ENCODE data around the gene CNIH3. TPM values are rescaled to one million over a fixed set of nuclear protein-coding genes. Genes with fewer than 3 reads are reported as not detected.

The CNIH3 gene
- total and polyA plus RNA-seq, 2 donors (not counting 1 experiment from before 2014, with no cell fraction given): 0.72 to 1.8 TPM

DNA sequence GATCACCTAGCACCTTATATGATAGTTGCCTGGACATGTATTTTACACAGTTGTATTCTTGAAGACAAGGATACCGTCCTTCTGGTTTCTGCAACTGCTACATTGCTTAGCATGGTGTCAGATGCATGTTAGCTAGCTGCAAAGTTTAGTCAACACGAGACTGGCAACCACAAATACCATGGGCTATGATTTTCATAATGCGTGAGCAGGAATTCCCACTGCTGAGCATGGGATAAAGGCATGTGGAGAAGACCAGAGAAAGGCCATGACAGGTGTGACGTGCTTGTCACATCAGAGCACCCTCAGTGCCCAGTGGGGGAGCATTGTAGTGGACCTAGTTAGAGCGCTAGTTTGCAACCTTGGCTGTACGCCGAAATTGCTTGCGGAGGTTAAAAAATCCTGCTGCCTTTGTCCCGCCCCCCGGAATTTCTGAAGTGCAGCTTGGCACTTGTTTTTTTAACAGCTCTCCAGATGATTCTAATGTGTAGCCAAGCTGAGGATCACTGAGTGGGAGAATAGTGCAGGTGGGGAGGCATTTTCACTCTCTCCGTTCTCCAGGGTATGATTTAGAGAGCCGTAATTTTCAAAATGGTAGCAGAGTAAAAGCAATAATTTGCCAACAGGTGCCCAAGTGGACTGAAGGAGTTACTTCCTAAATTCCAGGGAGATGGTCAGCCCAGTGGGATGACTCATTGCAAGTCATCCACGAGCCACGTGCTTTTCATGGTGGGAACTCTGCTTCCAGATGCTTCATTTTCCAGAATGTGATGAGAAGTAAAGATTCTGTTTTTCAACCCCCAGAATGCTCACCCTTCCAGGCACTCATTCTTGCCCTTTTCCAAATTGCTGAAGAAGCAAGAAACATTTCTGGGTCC lies 81.0 kb downstream of the CNIH3 start:
- no peak overlapping the region for H3K4me3 Mint-ChIP-seq
- Histone ChIP-seq H3K27me3 (replicated peaks in 1 of 4; ENCODE audit: control extremely low read depth in 1 of 4, control insufficient read depth in 3 of 4, insufficient read depth in 4 of 4, low read length in 3 of 4) (peaks cover 0 to 2% (median 0%) of the 10 kb centered on the region in 4 experiments), H3K36me3 (replicated peaks in 1 of 2; ENCODE audit: control extremely low read depth in 1 of 2, control insufficient read depth in 1 of 2, extremely low read depth in 1 of 2, insufficient read depth in 2 of 2, low read length in 1 of 2) (no peaks in the 10 kb centered on the region), H3K9ac (ENCODE audit: low read length) (no peak overlapping the region), H3K4me2 (replicated peaks; ENCODE audit: low read depth, low read length, poor library complexity, severe bottlenecking) (no peak overlapping the region), H4K20me1 (ENCODE audit: control insufficient read depth, insufficient read depth, low read length, poor library complexity, severe bottlenecking) (no peaks in the 10 kb centered on the region), H3K4me1 (ENCODE audit: control insufficient read depth in 2 of 2, insufficient read depth in 2 of 2, low read length in 2 of 2) (no peaks in the 10 kb centered on the region), H3K79me2 (ENCODE audit: control insufficient read depth, insufficient read depth, low read length) (no peaks in the 10 kb centered on the region), H2AFZ (ENCODE audit: insufficient read depth, low read depth, low read length, poor library complexity, severe bottlenecking) (no peak overlapping the region), H3K4me3 (ENCODE audit: control extremely low read depth in 1 of 5, extremely low read depth in 1 of 5, insufficient read depth in 1 of 5, low read depth in 2 of 5, low read length in 4 of 5) (no peak overlapping the region), H3K9me3 (ENCODE audit: control extremely low read depth in 1 of 3, control insufficient read depth in 2 of 3, insufficient read depth in 1 of 3, low read length in 2 of 3) (no peaks in the 10 kb centered on the region), H3K27ac (ENCODE audit: low read length in 2 of 2) (no peak overlapping the region)
- H3K27ac Mint-ChIP-seq: no peak overlapping the region
- DNase-seq: no peak
- no peaks in the 10 kb centered on the region for H3K27me3 Mint-ChIP-seq
- TF ChIP-seq EZH2 (IDR thresholded peaks at IDR 0.05; ENCODE audit: borderline replicate concordance, insufficient read depth, low read depth, low read length, poor library complexity, severe bottlenecking): no peak
- TF ChIP-seq, protein P1, sequence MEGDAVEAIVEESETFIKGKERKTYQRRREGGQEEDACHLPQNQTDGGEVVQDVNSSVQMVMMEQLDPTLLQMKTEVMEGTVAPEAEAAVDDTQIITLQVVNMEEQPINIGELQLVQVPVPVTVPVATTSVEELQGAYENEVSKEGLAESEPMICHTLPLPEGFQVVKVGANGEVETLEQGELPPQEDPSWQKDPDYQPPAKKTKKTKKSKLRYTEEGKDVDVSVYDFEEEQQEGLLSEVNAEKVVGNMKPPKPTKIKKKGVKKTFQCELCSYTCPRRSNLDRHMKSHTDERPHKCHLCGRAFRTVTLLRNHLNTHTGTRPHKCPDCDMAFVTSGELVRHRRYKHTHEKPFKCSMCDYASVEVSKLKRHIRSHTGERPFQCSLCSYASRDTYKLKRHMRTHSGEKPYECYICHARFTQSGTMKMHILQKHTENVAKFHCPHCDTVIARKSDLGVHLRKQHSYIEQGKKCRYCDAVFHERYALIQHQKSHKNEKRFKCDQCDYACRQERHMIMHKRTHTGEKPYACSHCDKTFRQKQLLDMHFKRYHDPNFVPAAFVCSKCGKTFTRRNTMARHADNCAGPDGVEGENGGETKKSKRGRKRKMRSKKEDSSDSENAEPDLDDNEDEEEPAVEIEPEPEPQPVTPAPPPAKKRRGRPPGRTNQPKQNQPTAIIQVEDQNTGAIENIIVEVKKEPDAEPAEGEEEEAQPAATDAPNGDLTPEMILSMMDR (IDR thresholded peaks at IDR 0.05): no peak
- 84% methylated on average over 13 of the region's 14 CpGs for WGBS (ENCODE audit: insufficient coverage)
- ChIA-PET POLR2A (no interaction called here), CTCF (no interaction called here)
- ATAC-seq (ENCODE audit: low read depth): no peak
- no peaks in the 10 kb centered on the region for H3K9me3 Mint-ChIP-seq (ENCODE audit: insufficient read depth)
- H3K4me1 Mint-ChIP-seq: no peaks in the 10 kb centered on the region
- intact Hi-C loops (cut with micrococcal nuclease): no loop called here

DNA sequence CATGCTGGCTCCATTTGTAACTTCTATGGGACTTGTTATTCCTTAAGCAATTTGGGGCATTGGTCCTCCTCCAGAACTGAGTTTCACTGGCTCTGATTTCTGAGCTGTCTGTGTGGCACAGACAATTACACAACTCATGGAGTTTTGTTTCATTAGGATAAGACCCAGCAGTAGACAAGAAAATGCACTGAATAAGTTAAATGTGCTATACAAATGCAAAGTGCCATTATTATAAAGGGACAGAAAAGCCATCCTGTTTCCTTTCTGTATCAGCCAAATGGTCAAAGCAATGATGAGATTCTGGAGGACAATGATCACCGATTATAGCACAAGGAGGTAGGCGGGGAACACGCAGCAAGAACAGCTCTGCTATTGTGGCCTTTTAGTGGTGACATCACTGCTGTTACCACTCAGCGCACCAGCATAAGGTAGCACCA lies 81.9 kb downstream of the CNIH3 start:
- no peak overlapping the region for H3K9ac ChIP-seq (ENCODE audit: low read length)
- no peak overlapping the region for H2AFZ ChIP-seq (ENCODE audit: insufficient read depth, low read depth, low read length, poor library complexity, severe bottlenecking)
- no peaks in the 10 kb centered on the region for H3K79me2 ChIP-seq (ENCODE audit: control insufficient read depth, insufficient read depth, low read length)
- no peaks in the 10 kb centered on the region for H3K4me1 Mint-ChIP-seq
- TF ChIP-seq, protein P1 (IDR thresholded peaks at IDR 0.05): no peak
- TF ChIP-seq EZH2 (IDR thresholded peaks at IDR 0.05; ENCODE audit: borderline replicate concordance, insufficient read depth, low read depth, low read length, poor library complexity, severe bottlenecking): no peak
- H3K27me3 ChIP-seq (replicated peaks in 1 of 4; ENCODE audit: control extremely low read depth in 1 of 4, control insufficient read depth in 3 of 4, insufficient read depth in 4 of 4, low read length in 3 of 4): peaks cover 0 to 2% (median 0%) of the 10 kb centered on the region in 4 experiments
- DNase-seq (no peak), ATAC-seq (ENCODE audit: low read depth) (no peak)
- ChIA-PET CTCF (no interaction called here), POLR2A (no interaction called here)
- no peak overlapping the region for H3K4me3 ChIP-seq (ENCODE audit: control extremely low read depth in 1 of 5, extremely low read depth in 1 of 5, insufficient read depth in 1 of 5, low read depth in 2 of 5, low read length in 4 of 5)
- no peaks in the 10 kb centered on the region for H3K36me3 ChIP-seq (replicated peaks in 1 of 2; ENCODE audit: control extremely low read depth in 1 of 2, control insufficient read depth in 1 of 2, extremely low read depth in 1 of 2, insufficient read depth in 2 of 2, low read length in 1 of 2)
- H3K4me3 Mint-ChIP-seq: no peak overlapping the region
- H3K9me3 Mint-ChIP-seq (ENCODE audit: insufficient read depth): no peaks in the 10 kb centered on the region
- H3K9me3 ChIP-seq (ENCODE audit: control extremely low read depth in 1 of 3, control insufficient read depth in 2 of 3, insufficient read depth in 1 of 3, low read length in 2 of 3): no peaks in the 10 kb centered on the region
- WGBS (ENCODE audit: insufficient coverage): 97% methylated on average over 4 of the region's 4 CpGs
- no peak overlapping the region for H3K4me2 ChIP-seq (replicated peaks; ENCODE audit: low read depth, low read length, poor library complexity, severe bottlenecking)
- no peak overlapping the region for H3K27ac Mint-ChIP-seq
- H3K27me3 Mint-ChIP-seq: no peaks in the 10 kb centered on the region
- no peaks in the 10 kb centered on the region for H4K20me1 ChIP-seq (ENCODE audit: control insufficient read depth, insufficient read depth, low read length, poor library complexity, severe bottlenecking)
- no peaks in the 10 kb centered on the region for H3K4me1 ChIP-seq (ENCODE audit: control insufficient read depth in 2 of 2, insufficient read depth in 2 of 2, low read length in 2 of 2)
- H3K27ac ChIP-seq (ENCODE audit: low read length in 2 of 2): no peak overlapping the region
- intact Hi-C loops (cut with micrococcal nuclease): no loop called here

Measured in B cell (primary cell).